ENCODE results near the gene TAF11L12.
"Not testable (repeated sequence)": the region's sequence is repeated elsewhere in the genome, so short reads cannot be mapped to it uniquely, and the experiment has no call there.

GRCh38 chr5:17594255-17594654 lies 15.9 kb upstream of the TAF11L12 start, which contains the start of gene TAF11L9:
- not testable (repeated sequence) for TF ChIP-seq CTCF (IDR thresholded peaks at IDR 0.05; ENCODE audit: borderline replicate concordance, extremely low read depth, low read length, poor library complexity, severe bottlenecking); EZH2 (IDR thresholded peaks at IDR 0.05; ENCODE audit: borderline replicate concordance, low read depth, low read length, severe bottlenecking)

Data from DND-41 (cell line).